GM13977 (cell line): Measurements from ENCODE around the gene DOCK9.

ENCODE experiments used
- DNase-seq: peaks from one replicate; pipeline ENCODE4 v3.0.0; 2012; ENCODE audit warnings: low spot score
- CTCF ChIP-seq: IDR thresholded peaks from 2 replicates; pipeline ENCODE4 v1.5.1; 2012; ENCODE audit warnings: mild to moderate bottlenecking, control low read depth; ENCODE audit not compliant: insufficient read depth; ENCODE audit errors: extremely low read depth, missing control alignments
- in situ Hi-C: fragments of 300-500 bp; cut with MboI; formaldehyde crosslinking; loops from one replicate; pipeline ENCODE4 v1.12.0; 2022; ENCODE audit warnings: low sequenced_read_pairs, low pct_unique_long_range_greater_than_20kb, mixed read lengths, inconsistent platforms; ENCODE audit not compliant: unreplicated experiment

Gene DOCK9

GRCh38 chr13:98772794-98773452 is 204.9 kb downstream of the DOCK9 start:
- DNase-seq: no peak
- in situ Hi-C loops: no loop called here
- TF ChIP-seq CTCF: no peak

- in situ Hi-C loops: no loop called here
- no peak for TF ChIP-seq CTCF
- DNase-seq: no peak
Observed at GRCh38 chr13:98771838-98772611, 205.8 kb downstream of the DOCK9 start.

DNA sequence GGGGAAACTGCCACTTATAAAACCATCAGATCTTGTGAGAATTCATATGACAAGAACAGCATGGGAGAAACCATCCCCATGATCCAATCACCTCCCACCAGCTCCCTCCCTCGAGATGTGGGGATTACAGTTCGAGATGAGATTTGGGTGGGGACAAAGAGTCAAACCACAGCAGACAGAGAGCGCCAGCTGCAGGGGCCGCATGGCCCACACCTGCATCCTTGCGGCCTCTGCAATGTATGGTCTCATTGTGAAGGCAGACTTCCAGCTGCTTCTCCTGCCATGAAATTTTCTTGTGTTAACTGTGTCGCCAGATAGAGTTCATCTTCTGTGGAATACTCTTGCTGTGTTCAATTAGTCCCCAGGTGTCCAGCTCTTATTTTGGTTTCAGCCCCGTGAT is 208.1 kb downstream of the DOCK9 start:
- no peak for DNase-seq
- TF ChIP-seq CTCF: no peak
- in situ Hi-C loops: no loop called here

DNA sequence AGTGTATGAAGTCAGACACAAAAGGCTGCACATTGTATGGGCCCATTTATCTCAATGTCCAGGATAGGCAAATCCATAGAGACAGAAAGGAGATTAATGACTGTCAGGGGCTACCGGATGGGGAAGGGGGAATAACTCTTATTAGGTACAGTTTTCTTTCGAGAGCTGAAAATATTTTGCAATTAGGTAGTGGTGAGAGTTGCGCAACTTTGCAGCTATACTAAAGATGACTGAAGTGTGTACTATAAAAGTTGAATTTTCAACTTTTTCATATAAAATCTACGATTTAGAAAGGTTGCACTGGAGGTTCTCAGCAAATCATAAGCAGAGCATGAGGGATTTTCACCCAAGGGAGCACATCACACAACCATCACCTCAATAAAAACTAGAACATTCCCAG is 209.3 kb downstream of the DOCK9 start:
- in situ Hi-C loops: no loop called here
- no peak for DNase-seq
- no peak for TF ChIP-seq CTCF

DNA sequence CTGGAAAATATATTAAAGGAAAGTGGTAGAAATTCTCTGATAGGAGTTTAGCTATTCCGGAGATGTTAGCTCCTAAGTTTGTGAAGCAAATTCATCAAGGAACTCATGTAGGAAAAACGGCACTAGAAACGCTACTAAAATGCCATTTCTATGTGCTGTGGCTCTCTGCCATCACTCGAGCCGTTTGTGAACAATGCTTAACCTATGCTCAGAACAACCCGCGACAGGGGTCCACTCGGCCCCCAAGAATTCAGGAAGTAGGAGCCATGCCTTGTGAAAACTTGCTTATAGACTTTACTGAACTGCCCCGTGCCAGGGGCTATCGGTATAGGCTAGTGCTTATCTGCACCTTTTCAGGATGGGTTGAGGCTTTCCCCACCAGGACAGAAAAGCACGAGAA is 211.2 kb downstream of the DOCK9 start:
- in situ Hi-C loops: no loop called here
- TF ChIP-seq CTCF: no peak
- no peak for DNase-seq

DNA sequence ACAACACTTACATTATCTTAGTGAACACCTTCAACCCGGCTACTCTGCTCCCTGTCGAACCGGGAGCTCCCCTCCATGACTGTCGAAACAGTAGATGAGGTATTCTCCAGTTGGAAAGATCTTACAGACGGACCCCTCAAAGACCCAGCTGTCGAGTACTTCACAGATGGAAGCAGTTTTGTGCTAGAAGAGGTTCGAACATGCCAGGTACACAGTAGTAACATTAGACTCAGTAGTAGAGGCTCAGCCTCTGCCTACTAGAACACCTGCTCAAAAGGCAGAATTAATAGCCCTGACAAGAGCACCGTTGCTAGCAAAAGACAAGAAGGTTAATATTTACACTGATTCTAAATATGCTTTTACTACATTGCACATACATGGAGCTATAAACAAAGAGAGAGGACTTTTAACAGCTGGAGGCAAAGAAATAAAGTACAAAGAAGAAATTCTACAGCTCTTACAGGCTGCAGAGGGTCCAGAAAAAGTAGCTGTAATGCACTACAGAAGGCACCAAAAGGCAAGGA is 211.8 kb downstream of the DOCK9 start:
- no peak for DNase-seq
- TF ChIP-seq CTCF: no peak

More for the DNA sequence above, 211.8 kb downstream of the DOCK9 start:
- in situ Hi-C loops: no loop called here
